ENCODE results near the gene DPEP2.
"Not testable (repeated sequence)": the region's sequence is repeated elsewhere in the genome, so short reads cannot be mapped to it uniquely, and the experiment has no call there.

The DPEP2 gene

GRCh38 chr16:67940446-67941089 lies 58.7 kb downstream of the DPEP2 start:
- peaks cover 0 to 48% of the 10 kb centered on the region in 2 donors for H3K4me1 ChIP-seq (ENCODE audit: control insufficient read depth in 1 of 2, insufficient read depth in 2 of 2, low read length in 2 of 2)
- peaks cover 10 to 42% of the 10 kb centered on the region in 2 donors for H3K36me3 ChIP-seq (ENCODE audit: control insufficient read depth in 1 of 2, insufficient read depth in 2 of 2, low read length in 2 of 2)
- no peaks in the 10 kb centered on the region for H3K27me3 ChIP-seq (ENCODE audit: low read depth, low read length)
- H3K4me3 ChIP-seq (ENCODE audit: low read depth in 1 of 2, low read length in 2 of 2) = no peak overlapping the region
- H3K27ac ChIP-seq (ENCODE audit: low read length) = no peak overlapping the region
- no peaks in the 10 kb centered on the region for H3K9me3 ChIP-seq (ENCODE audit: control insufficient read depth in 1 of 2, low read length in 2 of 2)

GRCh38 chr16:67939507-67940445 lies 59.5 kb downstream of the DPEP2 start:
- Histone ChIP-seq H3K27me3 (ENCODE audit: low read depth, low read length) (no peaks in the 10 kb centered on the region), H3K4me3 (ENCODE audit: low read depth in 1 of 2, low read length in 2 of 2) (no peak overlapping the region), H3K9me3 (ENCODE audit: control insufficient read depth in 1 of 2, low read length in 2 of 2) (no peaks in the 10 kb centered on the region), H3K27ac (ENCODE audit: low read length) (no peak overlapping the region), H3K4me1 (ENCODE audit: control insufficient read depth in 1 of 2, insufficient read depth in 2 of 2, low read length in 2 of 2) (peaks cover 0 to 47% of the 10 kb centered on the region in 2 donors), H3K36me3 (ENCODE audit: control insufficient read depth in 1 of 2, insufficient read depth in 2 of 2, low read length in 2 of 2) (peaks cover 6 to 34% of the 10 kb centered on the region in 2 donors)

- not testable (repeated sequence) for H3K27ac ChIP-seq (ENCODE audit: low read length); H3K9me3 ChIP-seq (ENCODE audit: control insufficient read depth in 1 of 2, low read length in 2 of 2); H3K4me3 ChIP-seq (ENCODE audit: low read depth in 1 of 2, low read length in 2 of 2); H3K27me3 ChIP-seq (ENCODE audit: low read depth, low read length)
- Histone ChIP-seq H3K36me3 (ENCODE audit: control insufficient read depth in 1 of 2, insufficient read depth in 2 of 2, low read length in 2 of 2) (peaks cover 15 to 23% of the 10 kb centered on the region in 2 donors), H3K4me1 (ENCODE audit: control insufficient read depth in 1 of 2, insufficient read depth in 2 of 2, low read length in 2 of 2) (peaks cover 0 to 32% of the 10 kb centered on the region in 2 donors)
Measured at GRCh38 chr16:67937713-67938112, 61.6 kb downstream of the DPEP2 start.
